GM21367 (cell line): ENCODE results near the gene GABRP.
"Not testable (repeated sequence)": the region's sequence is repeated elsewhere in the genome, so short reads cannot be mapped to it uniquely, and the experiment has no call there.

Experiments
- ATAC-seq: cut with Tn5 transposase; IDR thresholded peaks from one replicate; pipeline ENCODE4 v1.9.1; 2021; ENCODE audit not compliant: unreplicated experiment

Gene GABRP

DNA sequence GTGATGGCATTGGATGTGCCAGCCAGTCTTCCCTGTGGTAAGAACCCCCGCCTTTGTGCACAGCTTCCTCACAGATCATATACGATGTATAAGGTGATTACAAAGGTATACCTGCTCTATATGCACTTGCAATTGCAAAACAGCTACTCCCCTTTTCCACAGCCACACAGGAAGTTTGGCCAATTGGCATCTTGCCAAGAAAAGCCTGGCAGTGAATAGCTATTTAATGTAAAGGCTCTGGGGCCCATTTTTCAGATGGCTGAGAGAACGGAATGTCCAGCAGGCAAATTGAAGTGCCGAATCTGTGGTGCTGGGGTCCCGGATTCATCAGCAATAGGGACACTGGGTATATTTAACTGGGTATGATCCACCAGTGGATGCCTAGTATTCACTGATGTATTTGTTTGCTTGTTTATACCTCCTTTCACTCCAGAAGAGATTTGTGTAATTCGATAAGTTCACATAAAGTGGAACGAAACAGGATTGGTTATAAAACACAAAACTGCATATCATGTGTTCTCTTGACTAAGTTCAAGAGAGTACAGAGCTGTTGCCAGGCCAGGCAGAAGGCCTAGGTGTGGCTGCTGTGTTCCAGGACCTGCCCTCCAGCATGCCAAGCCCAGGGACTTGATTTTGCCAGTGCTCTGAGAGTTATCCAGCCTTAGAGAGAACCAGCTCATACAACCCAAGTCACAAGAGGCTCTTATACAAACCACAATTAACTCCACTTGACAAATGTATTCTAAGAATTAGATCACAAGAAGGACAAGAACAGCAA lies 27.7 kb upstream of the GABRP start:
- no peak for ATAC-seq

DNA sequence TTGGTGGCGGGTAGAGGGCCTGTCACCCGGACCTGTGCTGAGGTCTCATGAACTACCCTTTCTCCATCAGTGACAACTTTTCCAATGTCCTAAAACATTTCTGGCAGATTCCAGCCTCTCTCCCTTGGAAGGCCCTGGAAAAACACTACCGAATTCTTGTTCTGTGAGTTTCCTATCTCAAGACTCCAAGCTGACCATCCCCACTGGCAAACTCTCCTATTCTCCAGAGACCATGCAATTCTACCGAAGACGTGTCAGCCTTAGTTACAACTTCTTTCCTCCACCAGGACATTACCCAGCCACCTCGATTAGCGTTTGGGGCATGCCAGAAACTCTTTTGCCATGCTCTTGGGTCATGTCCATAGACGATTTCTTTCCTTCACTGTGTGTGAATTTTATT lies 26.8 kb upstream of the GABRP start:
- ATAC-seq, result no peak

DNA sequence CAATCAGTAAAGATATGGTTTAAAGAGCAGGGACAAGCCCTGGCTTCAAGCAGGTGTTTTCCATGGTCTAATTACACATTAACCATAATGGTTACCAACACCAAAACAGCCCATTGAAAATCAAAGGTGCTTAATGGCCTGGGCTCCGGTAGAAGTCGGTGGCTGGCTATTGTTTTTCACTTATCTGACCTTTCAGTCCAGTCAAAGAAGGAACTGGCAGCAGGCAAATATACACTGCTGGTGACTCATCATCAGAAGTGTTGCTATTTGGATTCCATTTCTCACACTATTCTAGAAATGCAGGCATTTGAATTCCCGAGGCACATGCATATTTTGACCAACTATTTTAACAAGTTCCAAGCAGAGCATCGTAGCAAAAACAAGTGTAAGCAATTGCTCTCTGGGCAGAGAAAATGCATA lies 26.3 kb upstream of the GABRP start:
- peak; percentile 53 for ATAC-seq

DNA sequence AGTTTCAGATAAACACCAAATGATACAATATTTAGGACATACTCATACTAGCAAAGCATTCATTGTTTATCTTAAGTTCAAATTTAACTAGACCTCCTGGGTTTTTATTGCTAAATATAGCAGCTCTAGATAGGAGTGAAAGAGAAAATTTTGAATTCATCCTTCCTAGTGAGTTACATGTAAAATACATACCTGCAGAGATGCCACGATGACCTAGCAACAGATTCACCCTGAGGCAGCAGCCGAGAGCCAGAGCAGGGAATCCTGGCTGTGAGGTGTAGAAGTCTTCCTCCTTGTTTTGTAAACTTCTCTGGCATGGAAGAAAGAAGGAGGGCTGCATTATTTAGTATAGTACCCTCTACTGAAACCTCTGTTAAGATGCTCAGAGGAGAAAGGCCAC lies 25.9 kb upstream of the GABRP start:
- no peak for ATAC-seq

DNA sequence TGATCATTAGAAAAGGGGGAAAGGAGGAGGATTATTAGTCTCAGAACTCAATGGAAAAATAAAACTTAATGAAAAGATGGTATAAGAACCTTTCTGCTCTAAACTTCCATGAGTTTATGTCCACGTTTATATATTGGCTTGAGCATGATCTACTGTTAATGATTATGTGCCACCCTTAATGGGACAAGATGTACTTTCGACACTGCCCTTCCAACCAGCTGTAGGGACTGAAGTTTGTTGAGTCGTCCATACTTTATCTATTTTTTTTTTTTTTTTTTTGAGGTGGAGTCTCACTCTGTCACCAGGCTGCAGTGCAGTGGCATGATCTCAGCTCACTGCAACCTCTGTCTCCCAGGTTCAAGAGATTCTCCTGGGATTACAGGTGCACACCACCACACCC lies 25.0 kb upstream of the GABRP start:
- ATAC-seq, result no peak

DNA sequence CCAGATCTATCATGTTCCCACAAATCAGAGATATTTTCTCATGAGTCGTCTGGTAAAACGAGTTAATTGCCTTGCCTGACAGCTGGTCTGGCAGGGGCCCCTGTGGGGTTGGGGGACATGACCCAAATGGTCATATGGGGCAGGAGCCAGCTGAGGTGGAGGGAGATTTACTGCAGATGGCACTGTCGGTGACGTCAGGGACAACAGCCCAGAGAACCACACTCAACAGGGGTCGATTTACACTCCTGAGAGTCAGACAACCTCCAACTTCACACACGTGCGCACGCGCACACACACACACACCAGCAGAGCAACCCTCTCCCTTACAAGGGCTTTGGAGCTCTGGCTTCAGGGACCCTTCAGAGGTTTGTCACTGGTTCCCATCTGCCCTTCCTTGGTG lies 23.4 kb upstream of the GABRP start:
- no peak for ATAC-seq

DNA sequence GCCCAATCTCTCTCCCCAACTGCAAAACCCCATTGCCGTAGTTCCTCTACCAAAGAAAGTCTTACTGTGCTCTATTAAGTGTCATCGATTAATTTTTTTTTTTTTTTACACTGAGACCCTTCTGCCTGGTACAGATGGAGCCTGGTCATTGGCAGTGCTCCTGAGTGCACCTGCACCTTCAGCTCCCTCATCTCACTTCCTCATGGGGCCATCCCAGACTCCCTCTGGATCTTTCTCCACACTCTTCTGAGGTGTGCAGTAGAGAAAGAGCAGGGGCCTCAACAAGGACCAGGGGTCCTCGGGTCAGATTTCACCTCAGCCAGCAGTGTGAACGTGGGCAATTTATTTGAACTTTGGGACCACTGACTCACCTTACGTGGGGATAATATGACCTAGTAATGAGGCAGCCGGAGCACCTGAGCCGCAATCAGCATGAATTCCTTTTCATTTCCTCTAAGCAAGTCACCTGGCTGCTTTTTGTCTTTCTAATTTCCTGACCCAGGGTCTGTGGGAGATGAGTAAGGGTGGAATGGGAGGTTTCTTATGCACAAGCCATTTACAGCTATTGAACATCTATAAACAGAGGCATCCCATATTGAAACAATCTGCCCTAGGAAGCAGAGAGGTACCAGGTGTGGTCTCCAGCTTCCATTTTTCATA lies 22.3 kb upstream of the GABRP start:
- ATAC-seq, result no peak

DNA sequence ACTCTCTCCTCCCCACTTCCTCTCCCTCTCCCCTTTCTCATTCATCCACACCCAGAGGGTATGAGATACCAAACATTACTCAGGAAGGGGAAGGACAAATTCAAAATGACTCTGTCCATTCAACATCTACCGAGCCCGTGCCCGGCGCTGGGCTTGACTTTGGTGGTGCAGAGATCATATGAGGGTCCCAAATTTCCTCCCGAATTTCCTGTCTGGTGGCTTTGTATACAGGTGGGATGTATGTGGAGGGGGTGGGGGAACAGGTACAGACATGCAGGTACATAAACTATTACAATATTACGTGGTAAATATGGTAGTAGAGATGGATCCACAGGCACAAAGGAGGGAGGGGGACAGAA lies 21.8 kb upstream of the GABRP start:
- no peak for ATAC-seq

DNA sequence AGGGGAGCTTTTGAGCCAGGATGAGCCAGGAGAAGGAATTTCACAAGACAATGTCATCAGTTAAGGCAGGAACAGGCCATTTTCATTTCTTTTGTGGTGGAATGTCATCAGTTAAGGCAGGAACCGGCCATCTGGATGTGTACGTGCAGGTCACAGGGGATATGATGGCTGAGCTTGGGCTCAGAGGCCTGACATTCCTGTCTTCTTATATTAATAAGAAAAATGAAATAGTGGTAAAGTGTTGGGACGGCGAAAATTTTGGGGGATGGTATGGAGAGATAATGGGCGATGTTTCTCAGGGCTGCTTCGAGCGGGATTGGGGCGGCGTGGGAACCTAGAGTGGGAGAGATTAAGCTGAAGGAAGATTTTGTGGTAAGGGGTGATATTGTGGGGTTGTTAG lies 21.2 kb upstream of the GABRP start:
- ATAC-seq, result not testable (repeated sequence)

DNA sequence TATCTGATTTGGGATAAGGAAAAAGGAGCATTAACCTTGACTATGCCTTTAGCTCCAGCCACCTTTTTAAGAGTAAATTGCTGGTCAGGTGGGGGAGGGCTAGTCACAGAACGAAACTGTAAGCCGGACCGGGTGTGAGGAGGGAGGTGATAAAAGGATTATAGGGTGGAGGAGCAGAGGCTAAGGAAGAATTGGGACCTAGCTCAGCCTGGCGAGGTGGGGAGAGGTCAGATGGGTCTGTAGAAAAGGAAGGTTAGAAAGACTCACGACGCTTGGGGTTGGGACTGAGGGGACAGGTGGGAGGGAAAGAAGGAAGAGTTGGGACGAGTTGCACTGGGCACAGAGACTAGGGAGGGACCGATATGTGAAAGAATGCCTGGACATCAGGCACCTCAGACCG lies 17.7 kb upstream of the GABRP start:
- ATAC-seq, result not testable (repeated sequence)

DNA sequence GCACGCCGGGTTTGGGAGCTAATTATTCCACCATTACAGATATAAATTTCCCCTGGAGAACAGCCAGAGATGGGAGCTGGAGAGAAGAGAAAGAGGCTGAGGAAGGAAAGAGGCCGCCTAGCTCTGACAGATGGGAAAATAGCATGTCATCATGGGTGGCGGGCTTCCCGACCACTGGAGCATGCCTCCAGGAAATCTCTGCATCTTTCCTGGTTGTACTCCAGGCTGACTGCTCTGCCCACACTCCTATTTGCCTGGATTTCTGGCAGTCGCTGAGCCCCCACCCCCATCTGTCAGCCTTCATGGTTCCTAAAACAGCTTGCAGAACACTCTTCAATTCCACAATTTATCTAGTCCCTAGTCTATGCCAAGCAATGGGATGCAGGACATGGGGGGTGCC lies 14.3 kb upstream of the GABRP start:
- no peak for ATAC-seq

DNA sequence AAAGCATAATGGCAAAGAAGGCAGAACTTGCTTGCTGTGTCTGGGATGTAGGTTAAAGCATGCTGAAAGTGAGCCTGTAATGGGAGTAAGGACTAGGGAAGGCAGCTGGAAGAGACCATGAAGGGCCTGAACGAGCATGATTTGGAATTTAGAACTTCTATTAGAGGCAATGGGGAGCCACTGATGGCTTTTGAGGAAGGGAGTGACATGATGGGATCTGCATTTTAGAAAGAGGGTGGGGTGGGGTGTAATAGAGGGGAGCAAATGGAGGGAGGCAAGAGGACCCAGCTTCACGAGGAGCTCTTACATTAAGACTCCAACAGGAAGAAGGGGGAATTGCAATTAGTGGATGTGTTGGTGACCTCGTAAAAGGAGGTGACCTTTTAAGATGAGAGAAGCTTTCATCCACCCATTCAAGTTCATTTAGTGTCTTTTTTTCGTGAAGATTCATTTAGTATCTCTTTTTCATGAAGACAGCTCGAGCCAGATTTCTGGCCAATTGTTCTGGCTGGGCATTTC lies 13.6 kb upstream of the GABRP start:
- ATAC-seq, result no peak

DNA sequence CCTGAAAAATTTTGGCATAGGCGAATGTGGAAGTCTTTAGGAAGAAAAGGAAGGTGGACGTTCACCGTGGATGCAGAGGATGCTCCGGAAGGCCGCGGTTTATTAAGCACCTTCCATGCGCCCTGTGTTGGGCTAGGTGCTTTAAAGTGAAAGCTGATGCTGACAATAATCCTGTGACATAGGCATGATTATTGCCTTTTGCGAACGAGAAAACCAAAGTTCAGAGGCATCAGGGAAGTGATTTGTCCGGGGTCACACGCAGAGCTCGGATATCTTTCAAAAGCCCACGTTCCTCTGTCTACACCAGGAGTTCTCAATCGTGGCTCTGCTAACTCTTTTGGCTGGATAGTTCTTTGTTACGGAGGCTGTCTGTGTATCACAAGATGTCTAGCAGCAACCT lies 12.0 kb upstream of the GABRP start:
- no peak for ATAC-seq

DNA sequence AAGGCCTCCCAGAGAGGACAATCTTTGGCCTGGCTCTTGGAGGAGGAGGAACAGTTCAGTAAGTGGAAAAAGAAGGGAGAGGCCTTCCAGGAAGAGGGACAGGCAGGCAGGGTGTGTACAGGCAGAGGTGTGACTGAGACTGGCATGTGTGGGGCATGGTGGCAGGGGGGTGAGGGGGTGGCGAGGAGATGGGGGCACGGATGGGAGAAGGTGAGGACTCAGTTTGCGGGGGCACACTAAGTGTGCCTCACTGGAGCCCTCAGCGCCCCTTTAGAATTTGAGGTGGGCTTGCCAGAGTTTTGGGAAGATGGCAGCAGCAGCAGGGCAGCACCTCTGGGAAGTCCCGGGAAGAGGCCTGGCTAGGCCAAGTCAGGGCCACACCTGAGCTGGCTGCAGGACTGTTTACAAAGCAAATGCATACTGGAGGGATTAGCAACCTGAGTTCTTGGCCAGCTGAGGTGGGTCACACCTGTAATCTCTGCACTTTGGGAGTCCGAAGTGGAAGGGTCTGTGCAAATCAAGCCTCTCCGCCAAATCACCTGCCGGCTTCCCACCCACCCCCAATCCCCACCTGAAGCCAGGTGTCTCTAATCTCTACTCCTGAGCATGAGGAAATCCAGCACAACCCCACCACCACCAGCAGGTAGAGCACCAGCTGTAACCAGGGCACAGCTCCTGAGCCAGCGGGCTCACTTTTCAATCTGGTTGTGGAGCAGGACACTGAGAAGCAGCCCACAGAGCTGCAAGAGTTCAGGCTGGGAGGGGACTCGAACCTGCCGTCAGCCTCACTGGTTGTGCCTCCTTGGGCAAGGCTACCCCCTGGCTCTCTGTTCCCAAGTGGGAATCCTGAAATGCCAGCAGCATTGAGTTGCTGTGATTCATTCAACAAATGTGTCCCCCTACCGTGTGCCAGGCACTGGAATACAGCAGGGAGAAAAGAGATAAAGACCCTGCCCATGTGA lies 10.2 kb upstream of the GABRP start:
- no peak for ATAC-seq

DNA sequence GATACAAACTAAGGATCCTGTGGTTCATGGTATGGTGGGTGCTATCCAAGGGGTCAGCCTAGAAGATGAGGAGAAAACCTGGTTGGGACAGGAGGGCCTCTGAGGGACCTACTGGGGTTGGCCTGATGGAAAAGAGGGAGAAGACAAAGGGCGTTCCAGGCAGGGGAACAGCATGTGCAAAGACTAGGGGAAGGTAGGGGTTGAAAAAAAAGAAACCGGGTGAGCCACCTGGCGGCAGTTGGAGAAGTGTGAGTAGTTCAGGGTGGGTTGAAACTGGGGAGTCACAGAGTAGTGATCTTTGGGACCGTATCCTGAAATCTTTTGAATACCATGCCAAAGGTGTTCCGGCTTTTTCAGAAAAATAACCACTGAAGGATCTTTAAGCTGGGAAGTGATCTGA lies 8.7 kb upstream of the GABRP start:
- no peak for ATAC-seq

DNA sequence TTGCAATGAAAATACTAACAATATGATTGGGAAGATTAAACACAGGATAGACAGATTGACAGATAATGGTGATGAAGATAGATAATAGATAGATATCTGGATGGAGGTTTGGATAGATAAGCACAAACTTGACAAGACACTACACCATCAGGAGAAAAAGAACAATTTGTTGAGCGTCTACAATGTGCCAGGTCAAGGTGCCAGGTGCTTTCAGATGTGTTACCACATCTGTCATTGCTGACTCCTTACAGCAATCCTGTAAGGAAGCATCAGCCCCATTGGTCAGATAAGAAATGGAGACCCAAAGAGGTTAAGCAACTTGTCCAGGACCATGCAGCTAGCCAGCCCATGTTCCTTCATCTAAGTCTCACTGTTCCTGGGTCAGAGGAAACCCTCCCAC lies 1.6 kb upstream of the GABRP start:
- no peak for ATAC-seq

DNA sequence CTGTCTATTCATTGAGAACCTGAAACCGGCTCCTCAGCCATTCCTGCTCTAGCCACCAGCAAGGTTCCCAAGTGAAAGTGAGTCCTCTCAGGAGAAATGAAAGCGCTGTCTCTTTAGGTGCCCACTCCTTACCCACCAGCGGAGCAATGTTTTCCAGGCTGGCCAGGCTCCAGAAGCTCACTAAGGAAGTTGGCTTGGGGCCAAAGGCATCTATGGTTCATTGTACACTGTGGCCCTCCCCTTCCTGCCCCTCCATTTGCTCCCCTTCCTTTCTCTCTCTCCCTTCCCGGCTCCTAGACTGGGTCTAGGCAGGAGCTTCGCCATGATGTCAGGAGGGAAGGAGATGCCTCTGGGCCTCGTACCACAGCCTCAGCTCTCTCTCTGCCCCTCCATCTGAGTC lies 1.1 kb upstream of the GABRP start:
- ATAC-seq, result no peak

DNA sequence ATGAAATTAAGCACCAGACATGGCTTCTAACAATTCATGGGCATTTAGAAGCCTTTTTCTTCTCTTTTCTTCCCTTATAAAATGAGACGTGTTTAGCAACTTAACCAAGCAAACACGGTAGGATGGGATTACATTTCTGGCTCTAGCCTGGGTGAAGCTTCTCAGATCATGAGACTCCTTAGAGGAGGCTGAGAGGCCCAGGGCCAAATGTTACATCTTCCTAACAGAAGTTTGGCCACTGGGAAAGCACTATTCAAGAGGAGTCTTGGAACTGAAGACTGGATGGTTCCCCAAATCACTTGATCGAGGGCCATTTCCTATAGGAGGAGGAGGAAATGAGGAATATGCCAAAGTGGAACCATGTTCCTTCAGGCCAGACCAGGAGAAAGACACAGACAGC lies 1.9 kb downstream of the GABRP start:
- ATAC-seq, result no peak

DNA sequence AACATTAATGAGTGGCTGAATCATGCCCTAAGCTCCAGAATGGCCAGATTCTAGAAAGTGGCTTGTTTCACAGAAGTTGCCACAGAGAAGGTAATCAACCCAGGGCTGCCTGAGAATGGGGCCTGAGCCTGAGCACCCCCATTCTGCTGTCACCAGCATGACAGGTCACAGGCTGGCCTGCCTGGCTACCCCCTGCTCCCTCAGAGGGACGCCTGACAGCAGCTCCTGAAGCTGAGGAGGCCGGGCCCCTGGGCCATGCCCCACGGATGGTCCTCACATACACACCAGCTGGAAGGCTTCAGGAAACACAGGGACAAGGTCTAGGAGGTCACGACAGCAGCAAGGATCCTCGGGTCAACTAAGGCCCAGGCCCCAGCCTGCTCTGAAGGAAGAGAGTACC lies 3.7 kb downstream of the GABRP start:
- no peak for ATAC-seq

DNA sequence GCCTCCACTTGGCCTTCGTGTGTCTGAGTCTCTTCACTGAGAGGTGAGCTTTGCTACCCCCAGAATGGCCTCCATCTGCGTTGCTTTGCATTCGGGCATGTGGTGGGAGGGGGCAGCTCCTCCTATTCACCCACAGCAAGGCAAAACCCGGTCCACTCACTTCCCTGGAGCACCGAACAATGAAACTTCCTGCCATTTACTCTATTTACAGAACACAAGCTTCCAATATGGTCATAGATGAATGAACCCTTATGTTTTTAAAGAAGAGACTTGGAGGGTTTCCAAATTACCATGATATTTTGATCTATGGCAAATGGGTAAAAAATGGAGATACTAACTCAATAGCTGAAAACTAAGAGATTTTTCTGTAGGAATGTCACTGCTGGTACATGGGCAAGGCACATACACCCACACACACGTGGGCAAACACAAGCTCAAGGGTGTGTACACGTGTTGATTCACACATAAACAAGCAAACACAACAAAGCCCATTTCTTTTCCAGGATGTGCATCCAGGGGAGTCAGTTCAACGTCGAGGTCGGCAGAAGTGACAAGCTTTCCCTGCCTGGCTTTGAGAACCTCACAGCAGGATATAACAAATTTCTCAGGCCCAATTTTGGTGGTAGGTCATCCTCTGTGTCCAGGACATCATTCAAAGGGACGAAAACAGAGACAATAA lies 5.2 kb downstream of the GABRP start:
- no peak for ATAC-seq
